ENCODE measurements around the gene LRFN4.

- no peak for TF ChIP-seq EZH2 (IDR thresholded peaks at IDR 0.05; ENCODE audit: insufficient read depth, low read length)
- no peak for TF ChIP-seq CTCF (IDR thresholded peaks at IDR 0.05; ENCODE audit: insufficient read depth, low read depth, low read length)
Observed at GRCh38 chr11:66854231-66854661, 2.6 kb upstream of the LRFN4 start.

All from astrocyte (in vitro differentiated cells and primary cell).